Progenitor cell of endocrine pancreas (in vitro differentiated cells): ENCODE data around the gene PSMD1. TPM values are rescaled to one million over a fixed set of nuclear protein-coding genes. Genes with fewer than 3 reads are reported as not detected.

ENCODE experiments used
- DNase-seq: peaks from one replicate; pipeline ENCODE4 v3.0.0; 2021; ENCODE audit warnings: low spot score; ENCODE audit not compliant: unreplicated experiment
- H3K27ac Mint-ChIP-seq: 2 replicates; pipeline ENCODE4 v1.8.0; 2021; ENCODE audit warnings: mild to moderate bottlenecking, moderate library complexity, mixed read lengths
- H3K27me3 Mint-ChIP-seq: 2 replicates; pipeline ENCODE4 v1.8.0; 2021; ENCODE audit warnings: mixed read lengths
- H3K36me3 Mint-ChIP-seq: 2 replicates; pipeline ENCODE4 v1.8.0; 2022; ENCODE audit warnings: mixed read lengths; ENCODE audit not compliant: insufficient read depth
- H3K4me1 Mint-ChIP-seq: 2 replicates; pipeline ENCODE4 v1.8.0; 2021; ENCODE audit warnings: low read depth, mixed read lengths
- H3K4me3 Mint-ChIP-seq: 2 replicates; pipeline ENCODE4 v1.8.0; 2021; ENCODE audit warnings: low read depth, mild to moderate bottlenecking, moderate library complexity, mixed read lengths
- H3K9me3 Mint-ChIP-seq: 2 replicates; pipeline ENCODE4 v1.8.0; 2021; ENCODE audit warnings: low read depth, mixed read lengths
- total RNA-seq: library from RNA; stranded (reverse); gene quantifications from 2 replicates; pipeline ENCODE4 v1.2.1, GENCODE V29; 2021
- TF ChIP-seq, protein P1 (sequence below): fragments of 200-600 bp; sonication (generic); IDR thresholded peaks from one replicate; pipeline ENCODE4 v1.5.0; 2021; ENCODE audit warnings: antibody characterized with exemption, mild to moderate bottlenecking; ENCODE audit not compliant: unreplicated experiment

Gene PSMD1
- total RNA-seq, 1 donor from 2014 or later, result 99.0 TPM

DNA sequence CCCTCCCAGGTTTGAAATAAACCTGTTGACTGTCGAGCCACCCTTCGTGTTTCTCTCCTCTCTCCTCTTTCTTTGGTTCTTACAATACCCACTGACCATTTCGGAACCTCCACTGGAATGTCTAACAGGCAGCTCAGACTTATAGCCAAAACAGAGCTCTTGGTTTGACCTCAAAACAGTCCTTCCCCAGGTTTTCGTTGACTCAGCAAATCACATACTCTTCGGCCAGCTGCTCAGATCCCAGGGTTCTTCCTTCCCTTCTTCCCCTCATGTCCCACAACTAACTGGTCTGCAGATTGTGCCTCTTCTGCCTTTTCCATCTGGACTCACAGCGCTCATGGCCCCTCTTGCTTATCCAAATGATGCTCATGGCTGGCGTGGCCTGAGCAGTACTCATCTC lies 146.4 kb downstream of the PSMD1 start:
- TF ChIP-seq, protein P1, sequence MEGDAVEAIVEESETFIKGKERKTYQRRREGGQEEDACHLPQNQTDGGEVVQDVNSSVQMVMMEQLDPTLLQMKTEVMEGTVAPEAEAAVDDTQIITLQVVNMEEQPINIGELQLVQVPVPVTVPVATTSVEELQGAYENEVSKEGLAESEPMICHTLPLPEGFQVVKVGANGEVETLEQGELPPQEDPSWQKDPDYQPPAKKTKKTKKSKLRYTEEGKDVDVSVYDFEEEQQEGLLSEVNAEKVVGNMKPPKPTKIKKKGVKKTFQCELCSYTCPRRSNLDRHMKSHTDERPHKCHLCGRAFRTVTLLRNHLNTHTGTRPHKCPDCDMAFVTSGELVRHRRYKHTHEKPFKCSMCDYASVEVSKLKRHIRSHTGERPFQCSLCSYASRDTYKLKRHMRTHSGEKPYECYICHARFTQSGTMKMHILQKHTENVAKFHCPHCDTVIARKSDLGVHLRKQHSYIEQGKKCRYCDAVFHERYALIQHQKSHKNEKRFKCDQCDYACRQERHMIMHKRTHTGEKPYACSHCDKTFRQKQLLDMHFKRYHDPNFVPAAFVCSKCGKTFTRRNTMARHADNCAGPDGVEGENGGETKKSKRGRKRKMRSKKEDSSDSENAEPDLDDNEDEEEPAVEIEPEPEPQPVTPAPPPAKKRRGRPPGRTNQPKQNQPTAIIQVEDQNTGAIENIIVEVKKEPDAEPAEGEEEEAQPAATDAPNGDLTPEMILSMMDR, result no peak
- Mint-ChIP-seq H3K4me3 (no peak overlapping the region), H3K36me3 (peaks cover 18% of the 10 kb centered on the region), H3K4me1 (peaks cover 5% of the 10 kb centered on the region), H3K27ac (no peak overlapping the region), H3K9me3 (no peaks in the 10 kb centered on the region), H3K27me3 (no peaks in the 10 kb centered on the region)
- DNase-seq, result no peak

DNA sequence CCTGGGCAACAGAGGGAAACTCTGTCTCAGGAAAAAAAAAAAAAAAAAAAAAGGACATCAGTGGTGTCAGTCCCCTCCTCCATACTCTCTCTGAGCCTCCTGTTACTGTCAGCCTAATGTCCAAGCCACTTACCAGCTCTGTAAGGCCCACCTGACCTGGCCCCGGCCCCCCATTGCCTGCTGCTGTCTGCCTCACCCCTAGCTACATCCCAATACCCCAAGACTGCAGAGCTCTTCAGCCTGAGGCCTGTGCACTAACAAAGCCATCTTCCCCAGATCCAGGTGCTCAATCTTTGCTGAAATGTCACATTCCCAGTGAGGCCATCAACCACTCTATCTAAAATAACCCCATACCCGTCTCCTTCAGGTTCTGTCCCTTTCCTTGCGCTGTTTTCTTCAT lies 147.5 kb downstream of the PSMD1 start:
- TF ChIP-seq, protein P1, result no peak
- no peaks in the 10 kb centered on the region for H3K27me3 Mint-ChIP-seq
- H3K4me3 Mint-ChIP-seq, result no peak overlapping the region
- no peak overlapping the region for H3K27ac Mint-ChIP-seq
- DNase-seq, result no peak
- H3K9me3 Mint-ChIP-seq, result no peaks in the 10 kb centered on the region
- peaks cover 20% of the 10 kb centered on the region for H3K36me3 Mint-ChIP-seq
- peaks cover 4% of the 10 kb centered on the region for H3K4me1 Mint-ChIP-seq

DNA sequence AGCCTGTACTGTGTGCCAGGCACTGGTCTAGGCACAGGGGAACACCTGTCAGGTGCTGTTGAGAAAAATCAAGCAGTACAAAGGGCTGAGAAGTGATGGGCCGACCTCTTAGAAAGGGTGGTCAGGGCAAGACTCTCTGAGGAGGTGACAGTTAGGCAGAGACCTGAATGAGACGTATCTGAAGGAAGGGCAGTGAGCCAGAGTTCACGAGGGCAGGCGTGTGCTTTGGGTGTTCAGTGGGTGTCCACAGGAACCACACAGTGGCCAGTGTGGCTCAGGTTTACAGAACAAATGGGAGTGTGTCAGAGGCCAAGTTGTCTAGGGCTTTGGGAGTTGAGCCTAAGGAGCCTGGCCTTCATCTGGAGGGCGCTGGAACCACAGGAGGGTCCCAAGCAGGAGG lies 147.9 kb downstream of the PSMD1 start:
- Mint-ChIP-seq H3K27ac (peak overlapping the region; percentile 69), H3K9me3 (no peaks in the 10 kb centered on the region), H3K4me3 (no peak overlapping the region), H3K27me3 (no peaks in the 10 kb centered on the region), H3K36me3 (peaks cover 20% of the 10 kb centered on the region), H3K4me1 (peaks cover 3% of the 10 kb centered on the region)
- TF ChIP-seq, protein P1, result no peak
- no peak for DNase-seq

DNA sequence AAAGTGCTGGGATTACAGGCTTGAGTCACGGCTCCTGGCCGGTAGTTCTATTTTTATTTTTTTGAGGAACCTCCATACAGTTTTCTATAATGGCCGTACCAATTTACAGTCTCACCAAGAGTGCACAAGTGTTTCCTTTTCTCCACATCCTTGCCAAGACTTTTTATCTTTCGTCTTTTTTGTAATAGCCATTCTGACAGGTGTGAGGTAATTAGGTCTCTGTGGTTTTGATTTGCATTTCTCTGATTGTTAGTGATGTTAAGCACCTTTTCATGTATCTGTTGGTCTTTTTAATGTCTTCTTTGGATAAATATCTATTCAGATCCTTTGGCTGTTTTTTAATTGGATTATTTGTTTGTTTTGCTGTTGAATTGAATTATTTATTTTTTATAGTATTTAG lies 151.1 kb downstream of the PSMD1 start:
- Mint-ChIP-seq H3K9me3 (no peaks in the 10 kb centered on the region), H3K36me3 (peaks cover 17% of the 10 kb centered on the region)
- TF ChIP-seq, protein P1, result no peak

DNA sequence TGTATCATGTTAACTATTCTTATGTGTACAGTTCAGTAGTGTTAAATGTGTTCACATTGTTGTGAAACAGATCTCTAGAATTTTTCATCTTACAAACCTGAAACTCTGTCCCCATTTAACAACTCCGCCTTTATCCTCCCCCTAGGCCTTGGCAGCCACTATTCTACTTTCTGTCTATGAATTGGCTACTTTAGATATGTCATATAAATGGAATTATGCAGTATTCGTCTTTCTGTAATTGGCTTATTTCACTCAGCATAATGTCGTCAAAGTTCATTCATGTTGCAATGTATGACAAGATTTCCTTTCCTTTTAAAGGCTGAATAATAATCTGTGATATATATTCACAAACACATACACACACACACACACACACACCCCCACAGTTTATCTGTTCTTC lies 154.1 kb downstream of the PSMD1 start:
- Mint-ChIP-seq H3K27me3 (no peaks in the 10 kb centered on the region), H3K27ac (no peak overlapping the region), H3K9me3 (no peaks in the 10 kb centered on the region), H3K4me3 (no peak overlapping the region), H3K36me3 (peaks cover 13% of the 10 kb centered on the region), H3K4me1 (no peaks in the 10 kb centered on the region)
- TF ChIP-seq, protein P1, result no peak
- no peak for DNase-seq

More for the DNA sequence above, 151.1 kb downstream of the PSMD1 start:
- no peak for DNase-seq
- Mint-ChIP-seq H3K27me3 (no peaks in the 10 kb centered on the region), H3K4me3 (no peak overlapping the region), H3K27ac (no peak overlapping the region), H3K4me1 (no peaks in the 10 kb centered on the region)
